Activated CD4-positive, alpha-beta memory T cell treated with anti-CD3 and anti-CD28 coated beads, Interleukin-2, amount 10 ng/mL, durations not matched to agents 7 days and 5 days (primary cell): ENCODE measurements around the gene PRIMA1. TPM values are rescaled to one million over a fixed set of nuclear protein-coding genes. Genes with fewer than 3 reads are reported as not detected.

Source experiments
- CTCF ChIA-PET: fragments of 350-600 bp; sonication (Branson Sonifier 250); formaldehyde crosslinking; loops from one replicate; lab custom pipeline; 2021; ENCODE audit warnings: antibody characterized with exemption, inconsistent platforms; lab: Charles Lee
- POLR2A ChIA-PET: fragments of 350-600 bp; sonication (Branson Sonifier 250); formaldehyde crosslinking; loops from one replicate; lab custom pipeline; 2021; ENCODE audit warnings: antibody characterized with exemption; lab: Charles Lee
- DNase-seq: peaks from one replicate; pipeline ENCODE4 v3.0.0-alpha.2; 2020
- H3K27ac Mint-ChIP-seq: one replicate; pipeline ENCODE4 v1.8.0; 2021; ENCODE audit warnings: mild to moderate bottlenecking, mixed read lengths
- H3K27me3 Mint-ChIP-seq: one replicate; pipeline ENCODE4 v1.8.0; 2021; ENCODE audit warnings: mixed read lengths
- H3K36me3 Mint-ChIP-seq: one replicate; pipeline ENCODE4 v1.8.0; 2021; ENCODE audit warnings: low read depth, mixed read lengths
- H3K4me1 Mint-ChIP-seq: one replicate; pipeline ENCODE4 v1.8.0; 2021; ENCODE audit warnings: mixed read lengths
- H3K4me3 Mint-ChIP-seq: one replicate; pipeline ENCODE4 v1.8.0; 2021; ENCODE audit warnings: mild to moderate bottlenecking, mixed read lengths
- H3K9me3 Mint-ChIP-seq: one replicate; pipeline ENCODE4 v1.8.0; 2021; ENCODE audit warnings: mixed read lengths
- total RNA-seq, 2 experiments: library from RNA; stranded (reverse); gene quantifications; one replicate each; pipeline ENCODE4 v1.2.3, GENCODE V29; 2021

The PRIMA1 gene
- total RNA-seq, 2 experiments from 2014 or later = not detected

GRCh38 chr14:93716002-93716745 lies 72.1 kb downstream of the PRIMA1 start:
- Mint-ChIP-seq H3K36me3 (no peaks in the 10 kb centered on the region), H3K4me1 (no peaks in the 10 kb centered on the region), H3K9me3 (no peaks in the 10 kb centered on the region), H3K27ac (no peak overlapping the region), H3K27me3 (no peaks in the 10 kb centered on the region), H3K4me3 (no peak overlapping the region)
- POLR2A ChIA-PET = no interaction called here
- no peak for DNase-seq
- CTCF ChIA-PET = no interaction called here

- H3K27me3 Mint-ChIP-seq = no peaks in the 10 kb centered on the region
- ChIA-PET CTCF (no interaction called here), POLR2A (no interaction called here)
- H3K9me3 Mint-ChIP-seq = no peaks in the 10 kb centered on the region
- no peak overlapping the region for H3K27ac Mint-ChIP-seq
- H3K4me3 Mint-ChIP-seq = no peak overlapping the region
- no peaks in the 10 kb centered on the region for H3K4me1 Mint-ChIP-seq
- DNase-seq = no peak
- H3K36me3 Mint-ChIP-seq = no peaks in the 10 kb centered on the region
Measured at GRCh38 chr14:93715279-93715927, 72.9 kb downstream of the PRIMA1 start.

GRCh38 chr14:93714605-93715004 lies 73.7 kb downstream of the PRIMA1 start:
- Mint-ChIP-seq H3K27me3 (no peaks in the 10 kb centered on the region), H3K36me3 (no peaks in the 10 kb centered on the region), H3K27ac (no peak overlapping the region), H3K4me1 (no peaks in the 10 kb centered on the region), H3K4me3 (no peak overlapping the region), H3K9me3 (no peaks in the 10 kb centered on the region)
- POLR2A ChIA-PET = no interaction called here
- CTCF ChIA-PET = no interaction called here
- DNase-seq = no peak

GRCh38 chr14:93713726-93714405 lies 74.4 kb downstream of the PRIMA1 start:
- H3K9me3 Mint-ChIP-seq = no peaks in the 10 kb centered on the region
- H3K4me1 Mint-ChIP-seq = no peaks in the 10 kb centered on the region
- no peaks in the 10 kb centered on the region for H3K27me3 Mint-ChIP-seq
- no peak overlapping the region for H3K27ac Mint-ChIP-seq
- H3K36me3 Mint-ChIP-seq = no peaks in the 10 kb centered on the region
- ChIA-PET POLR2A (no interaction called here), CTCF (no interaction called here)
- no peak for DNase-seq
- H3K4me3 Mint-ChIP-seq = no peak overlapping the region

- no peak overlapping the region for H3K4me3 Mint-ChIP-seq
- no peaks in the 10 kb centered on the region for H3K36me3 Mint-ChIP-seq
- no peaks in the 10 kb centered on the region for H3K4me1 Mint-ChIP-seq
- H3K9me3 Mint-ChIP-seq = no peaks in the 10 kb centered on the region
- CTCF ChIA-PET = no interaction called here
- no peak overlapping the region for H3K27ac Mint-ChIP-seq
- H3K27me3 Mint-ChIP-seq = no peaks in the 10 kb centered on the region
- DNase-seq = no peak
- POLR2A ChIA-PET = no interaction called here
Measured at GRCh38 chr14:93712838-93713724, 75.2 kb downstream of the PRIMA1 start.

- H3K36me3 Mint-ChIP-seq = no peaks in the 10 kb centered on the region
- CTCF ChIA-PET = no interaction called here
- H3K27ac Mint-ChIP-seq = no peak overlapping the region
- H3K27me3 Mint-ChIP-seq = peaks cover 2% of the 10 kb centered on the region
- POLR2A ChIA-PET = no interaction called here
- H3K4me3 Mint-ChIP-seq = no peak overlapping the region
- no peaks in the 10 kb centered on the region for H3K4me1 Mint-ChIP-seq
- no peaks in the 10 kb centered on the region for H3K9me3 Mint-ChIP-seq
- DNase-seq = no peak
Measured at GRCh38 chr14:93712079-93712837, 76.0 kb downstream of the PRIMA1 start.

- Mint-ChIP-seq H3K4me1 (no peaks in the 10 kb centered on the region), H3K27ac (no peak overlapping the region), H3K9me3 (no peaks in the 10 kb centered on the region), H3K36me3 (no peaks in the 10 kb centered on the region), H3K27me3 (peaks cover 2% of the 10 kb centered on the region), H3K4me3 (no peak overlapping the region)
- ChIA-PET POLR2A (no interaction called here), CTCF (interaction anchor here (1.7 kb wide), 1 partner anchor 194 kb away, joined by 3 read pairs; no protein-coding TSS in a partner anchor)
- no peak for DNase-seq
Measured at GRCh38 chr14:93709249-93709648, 79.0 kb downstream of the PRIMA1 start.

GRCh38 chr14:93708800-93709199 lies 79.5 kb downstream of the PRIMA1 start:
- no peak overlapping the region for H3K4me3 Mint-ChIP-seq
- ChIA-PET CTCF (interaction anchor here (1.7 kb wide), 1 partner anchor 195 kb away, joined by 3 read pairs; no protein-coding TSS in a partner anchor), POLR2A (no interaction called here)
- no peaks in the 10 kb centered on the region for H3K36me3 Mint-ChIP-seq
- no peak for DNase-seq
- H3K9me3 Mint-ChIP-seq = no peaks in the 10 kb centered on the region
- H3K27ac Mint-ChIP-seq = no peak overlapping the region
- peaks cover 2% of the 10 kb centered on the region for H3K27me3 Mint-ChIP-seq
- no peaks in the 10 kb centered on the region for H3K4me1 Mint-ChIP-seq

GRCh38 chr14:93708311-93708734 lies 80.0 kb downstream of the PRIMA1 start:
- CTCF ChIA-PET = interaction anchor here (1.7 kb wide), 1 partner anchor 195 kb away, joined by 3 read pairs; no protein-coding TSS in a partner anchor
- no peaks in the 10 kb centered on the region for H3K9me3 Mint-ChIP-seq
- H3K36me3 Mint-ChIP-seq = no peaks in the 10 kb centered on the region
- peaks cover 2% of the 10 kb centered on the region for H3K27me3 Mint-ChIP-seq
- no peak for DNase-seq
- H3K27ac Mint-ChIP-seq = no peak overlapping the region
- POLR2A ChIA-PET = no interaction called here
- no peak overlapping the region for H3K4me3 Mint-ChIP-seq
- H3K4me1 Mint-ChIP-seq = no peaks in the 10 kb centered on the region

GRCh38 chr14:93707475-93707874 lies 80.8 kb downstream of the PRIMA1 start:
- POLR2A ChIA-PET = no interaction called here
- H3K9me3 Mint-ChIP-seq = no peaks in the 10 kb centered on the region
- DNase-seq = no peak

GRCh38 chr14:93706360-93706955 lies 81.8 kb downstream of the PRIMA1 start:
- H3K27ac Mint-ChIP-seq = no peak overlapping the region
- ChIA-PET CTCF (no interaction called here), POLR2A (no interaction called here)
- no peak for DNase-seq
- H3K36me3 Mint-ChIP-seq = no peaks in the 10 kb centered on the region
- H3K4me1 Mint-ChIP-seq = no peaks in the 10 kb centered on the region
- H3K27me3 Mint-ChIP-seq = peaks cover 8% of the 10 kb centered on the region
- H3K4me3 Mint-ChIP-seq = no peak overlapping the region
- H3K9me3 Mint-ChIP-seq = no peaks in the 10 kb centered on the region

More at GRCh38 chr14:93707475-93707874, 80.8 kb downstream of the PRIMA1 start:
- Mint-ChIP-seq H3K27ac (no peak overlapping the region), H3K4me3 (no peak overlapping the region), H3K27me3 (peaks cover 5% of the 10 kb centered on the region), H3K4me1 (no peaks in the 10 kb centered on the region), H3K36me3 (no peaks in the 10 kb centered on the region)
- CTCF ChIA-PET = interaction anchor here (1.0 to 1.7 kb wide), 2 partner anchors 31 to 196 kb away, joined by 3 read pairs; no protein-coding TSS in a partner anchor
